ENCODE results near the gene CPLANE1. TPM values are rescaled to one million over a fixed set of nuclear protein-coding genes. Genes with fewer than 3 reads are reported as not detected.

The CPLANE1 gene
- total RNA-seq, 1 donor from 2014 or later, result 21.8 TPM

DNA sequence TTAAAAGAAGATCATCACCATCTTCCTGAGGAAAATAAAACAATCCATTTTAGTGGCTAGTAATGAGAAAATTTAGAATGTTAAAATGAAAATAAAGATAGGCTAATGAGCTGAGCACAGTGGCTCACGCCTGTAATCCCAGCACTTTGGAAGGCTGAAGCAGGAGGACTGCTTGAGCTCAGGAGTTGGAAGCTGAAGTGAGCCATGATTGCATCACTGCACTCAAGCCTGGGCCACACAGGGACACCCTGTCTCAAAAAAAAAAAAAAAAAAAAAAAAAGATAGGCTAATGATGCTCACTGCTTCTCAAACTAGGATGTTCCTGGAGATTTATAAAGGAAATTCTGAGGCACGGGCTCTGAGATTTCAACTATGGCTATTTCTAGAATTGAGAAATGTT, 50.3 kb downstream of the CPLANE1 start:
- Histone ChIP-seq H3K27ac (ENCODE audit: low read depth, low read length) (no peak overlapping the region), H3K9me3 (ENCODE audit: insufficient read depth, low read depth, low read length) (no peaks in the 10 kb centered on the region), H3K4me3 (ENCODE audit: insufficient read depth, low read depth, low read length) (no peak overlapping the region), H2AFZ (ENCODE audit: low read depth, low read length) (no peak overlapping the region), H3K36me3 (ENCODE audit: insufficient read depth, low read length) (peaks cover 16% of the 10 kb centered on the region), H3K27me3 (ENCODE audit: insufficient read depth, low read length) (no peaks in the 10 kb centered on the region), H3K4me1 (ENCODE audit: insufficient read depth, low read length) (no peaks in the 10 kb centered on the region), H4K20me1 (ENCODE audit: insufficient read depth, low read length) (no peaks in the 10 kb centered on the region), H3K9ac (ENCODE audit: low read length) (no peak overlapping the region), H3K79me2 (ENCODE audit: insufficient read depth, low read length) (no peaks in the 10 kb centered on the region), H3K4me2 (ENCODE audit: low read length) (no peak overlapping the region)
- DNase-seq (ENCODE audit: low read depth), result no peak
- no peak for FAIRE-seq
- Mint-ChIP-seq H3K9me3 (ENCODE audit: unreplicated experiment) (no peaks in the 10 kb centered on the region), H3K4me1 (ENCODE audit: low read depth, unreplicated experiment) (peaks cover 8% of the 10 kb centered on the region), H3K27ac (ENCODE audit: unreplicated experiment) (no peak overlapping the region), H3K27me3 (ENCODE audit: low read depth, unreplicated experiment) (no peaks in the 10 kb centered on the region), H3K4me3 (ENCODE audit: unreplicated experiment) (no peak overlapping the region), H3K36me3 (ENCODE audit: low read depth, unreplicated experiment) (peaks cover 11% of the 10 kb centered on the region)
- TF ChIP-seq EZH2 (IDR thresholded peaks at IDR 0.05; ENCODE audit: insufficient read depth, low read length), result no peak
- TF ChIP-seq, protein P1, sequence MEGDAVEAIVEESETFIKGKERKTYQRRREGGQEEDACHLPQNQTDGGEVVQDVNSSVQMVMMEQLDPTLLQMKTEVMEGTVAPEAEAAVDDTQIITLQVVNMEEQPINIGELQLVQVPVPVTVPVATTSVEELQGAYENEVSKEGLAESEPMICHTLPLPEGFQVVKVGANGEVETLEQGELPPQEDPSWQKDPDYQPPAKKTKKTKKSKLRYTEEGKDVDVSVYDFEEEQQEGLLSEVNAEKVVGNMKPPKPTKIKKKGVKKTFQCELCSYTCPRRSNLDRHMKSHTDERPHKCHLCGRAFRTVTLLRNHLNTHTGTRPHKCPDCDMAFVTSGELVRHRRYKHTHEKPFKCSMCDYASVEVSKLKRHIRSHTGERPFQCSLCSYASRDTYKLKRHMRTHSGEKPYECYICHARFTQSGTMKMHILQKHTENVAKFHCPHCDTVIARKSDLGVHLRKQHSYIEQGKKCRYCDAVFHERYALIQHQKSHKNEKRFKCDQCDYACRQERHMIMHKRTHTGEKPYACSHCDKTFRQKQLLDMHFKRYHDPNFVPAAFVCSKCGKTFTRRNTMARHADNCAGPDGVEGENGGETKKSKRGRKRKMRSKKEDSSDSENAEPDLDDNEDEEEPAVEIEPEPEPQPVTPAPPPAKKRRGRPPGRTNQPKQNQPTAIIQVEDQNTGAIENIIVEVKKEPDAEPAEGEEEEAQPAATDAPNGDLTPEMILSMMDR (IDR thresholded peaks at IDR 0.05; ENCODE audit: insufficient read depth, low read depth, low read length), result no peak

DNA sequence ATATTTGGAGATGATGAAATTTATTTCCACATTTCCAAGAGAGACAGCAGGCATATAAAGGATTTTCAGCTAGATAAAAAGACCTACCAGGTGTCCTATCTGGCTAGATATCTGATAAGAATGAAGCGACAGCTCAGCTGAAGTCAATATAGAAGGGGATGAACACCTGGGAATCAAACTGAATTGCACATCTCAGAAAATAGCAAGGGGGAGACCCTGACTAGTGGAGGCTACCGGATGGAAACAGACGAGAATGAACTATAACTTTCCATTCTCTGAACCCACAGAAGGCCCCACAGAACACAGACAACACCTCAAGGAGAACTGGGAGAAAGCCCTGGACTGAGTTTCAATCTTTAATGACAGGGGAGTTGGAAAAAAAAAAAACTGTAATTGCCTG, 51.1 kb downstream of the CPLANE1 start:
- no peak overlapping the region for H3K9ac ChIP-seq (ENCODE audit: low read length)
- H4K20me1 ChIP-seq (ENCODE audit: insufficient read depth, low read length), result no peaks in the 10 kb centered on the region
- TF ChIP-seq EZH2 (IDR thresholded peaks at IDR 0.05; ENCODE audit: insufficient read depth, low read length), result no peak
- TF ChIP-seq, protein P1 (IDR thresholded peaks at IDR 0.05; ENCODE audit: insufficient read depth, low read depth, low read length), result no peak
- Mint-ChIP-seq H3K27me3 (ENCODE audit: low read depth, unreplicated experiment) (no peaks in the 10 kb centered on the region), H3K4me3 (ENCODE audit: unreplicated experiment) (no peak overlapping the region), H3K9me3 (ENCODE audit: unreplicated experiment) (no peaks in the 10 kb centered on the region), H3K4me1 (ENCODE audit: low read depth, unreplicated experiment) (peaks cover 8% of the 10 kb centered on the region), H3K36me3 (ENCODE audit: low read depth, unreplicated experiment) (peaks cover 11% of the 10 kb centered on the region), H3K27ac (ENCODE audit: unreplicated experiment) (no peak overlapping the region)
- no peak overlapping the region for H2AFZ ChIP-seq (ENCODE audit: low read depth, low read length)
- H3K4me2 ChIP-seq (ENCODE audit: low read length), result peak overlapping the region; percentile 3
- no peaks in the 10 kb centered on the region for H3K4me1 ChIP-seq (ENCODE audit: insufficient read depth, low read length)
- H3K36me3 ChIP-seq (ENCODE audit: insufficient read depth, low read length), result peaks cover 16% of the 10 kb centered on the region
- no peak overlapping the region for H3K4me3 ChIP-seq (ENCODE audit: insufficient read depth, low read depth, low read length)
- FAIRE-seq, result no peak
- DNase-seq (ENCODE audit: low read depth), result no peak
- no peaks in the 10 kb centered on the region for H3K79me2 ChIP-seq (ENCODE audit: insufficient read depth, low read length)
- no peaks in the 10 kb centered on the region for H3K9me3 ChIP-seq (ENCODE audit: insufficient read depth, low read depth, low read length)
- H3K27me3 ChIP-seq (ENCODE audit: insufficient read depth, low read length), result no peaks in the 10 kb centered on the region
- no peak overlapping the region for H3K27ac ChIP-seq (ENCODE audit: low read depth, low read length)

DNA sequence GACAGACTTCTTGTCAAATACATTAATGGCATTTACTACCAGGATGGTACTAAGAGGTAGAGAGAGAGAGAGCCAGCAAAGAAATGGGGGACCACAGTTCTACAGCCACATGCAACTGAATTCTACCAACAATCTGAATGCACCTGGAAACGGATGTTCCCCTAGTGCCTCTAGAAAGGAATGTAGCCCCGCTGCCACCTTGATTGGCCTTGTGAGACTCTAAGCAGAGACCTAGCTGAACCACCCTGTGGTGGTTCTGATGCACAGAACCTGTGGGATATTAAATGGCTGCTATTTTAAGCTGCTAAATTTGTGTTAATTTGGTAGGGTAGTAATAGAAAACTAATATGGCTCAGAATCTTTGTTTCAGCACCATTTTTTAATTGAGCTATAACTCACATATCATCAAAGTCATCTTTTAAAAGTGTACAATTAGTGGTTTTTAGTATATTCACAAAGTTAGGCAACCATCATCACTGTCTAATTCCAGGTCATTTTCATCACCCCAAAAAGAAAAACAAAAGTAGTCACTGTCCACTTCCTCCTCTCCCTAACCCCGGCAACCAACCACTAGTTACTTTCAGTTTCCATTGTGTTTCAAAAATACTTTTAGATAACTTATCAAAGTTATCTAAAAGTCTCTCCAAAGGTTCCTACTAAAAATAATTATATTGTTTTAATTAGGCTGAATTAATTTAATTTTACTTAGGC, 51.7 kb downstream of the CPLANE1 start:
- no peak for TF ChIP-seq EZH2 (IDR thresholded peaks at IDR 0.05; ENCODE audit: insufficient read depth, low read length)
- TF ChIP-seq, protein P1 (IDR thresholded peaks at IDR 0.05; ENCODE audit: insufficient read depth, low read depth, low read length), result no peak
- H3K4me3 ChIP-seq (ENCODE audit: insufficient read depth, low read depth, low read length), result no peak overlapping the region
- FAIRE-seq (no peak), DNase-seq (ENCODE audit: low read depth) (no peak)
- H2AFZ ChIP-seq (ENCODE audit: low read depth, low read length), result no peak overlapping the region
- H3K4me2 ChIP-seq (ENCODE audit: low read length), result peak overlapping the region; percentile 9
- peaks cover 8% of the 10 kb centered on the region for H3K4me1 Mint-ChIP-seq (ENCODE audit: low read depth, unreplicated experiment)
- H3K9me3 Mint-ChIP-seq (ENCODE audit: unreplicated experiment), result no peaks in the 10 kb centered on the region
- H3K27ac Mint-ChIP-seq (ENCODE audit: unreplicated experiment), result no peak overlapping the region
- H4K20me1 ChIP-seq (ENCODE audit: insufficient read depth, low read length), result no peaks in the 10 kb centered on the region
- no peak overlapping the region for H3K9ac ChIP-seq (ENCODE audit: low read length)
- no peaks in the 10 kb centered on the region for H3K27me3 Mint-ChIP-seq (ENCODE audit: low read depth, unreplicated experiment)
- no peaks in the 10 kb centered on the region for H3K4me1 ChIP-seq (ENCODE audit: insufficient read depth, low read length)
- H3K4me3 Mint-ChIP-seq (ENCODE audit: unreplicated experiment), result no peak overlapping the region
- no peaks in the 10 kb centered on the region for H3K27me3 ChIP-seq (ENCODE audit: insufficient read depth, low read length)
- no peak overlapping the region for H3K27ac ChIP-seq (ENCODE audit: low read depth, low read length)
- H3K36me3 Mint-ChIP-seq (ENCODE audit: low read depth, unreplicated experiment), result peaks cover 11% of the 10 kb centered on the region
- no peaks in the 10 kb centered on the region for H3K79me2 ChIP-seq (ENCODE audit: insufficient read depth, low read length)
- H3K36me3 ChIP-seq (ENCODE audit: insufficient read depth, low read length), result peaks cover 16% of the 10 kb centered on the region
- no peaks in the 10 kb centered on the region for H3K9me3 ChIP-seq (ENCODE audit: insufficient read depth, low read depth, low read length)

All from astrocyte (in vitro differentiated cells and primary cell).